Measurements from ENCODE around the gene ZMIZ2. TPM values are rescaled to one million over a fixed set of nuclear protein-coding genes. Genes with fewer than 3 reads are reported as not detected.

ZMIZ2 gene
- total and polyA plus RNA-seq, 2 experiments from 2014 or later = 15.5 to 46.1 TPM

DNA sequence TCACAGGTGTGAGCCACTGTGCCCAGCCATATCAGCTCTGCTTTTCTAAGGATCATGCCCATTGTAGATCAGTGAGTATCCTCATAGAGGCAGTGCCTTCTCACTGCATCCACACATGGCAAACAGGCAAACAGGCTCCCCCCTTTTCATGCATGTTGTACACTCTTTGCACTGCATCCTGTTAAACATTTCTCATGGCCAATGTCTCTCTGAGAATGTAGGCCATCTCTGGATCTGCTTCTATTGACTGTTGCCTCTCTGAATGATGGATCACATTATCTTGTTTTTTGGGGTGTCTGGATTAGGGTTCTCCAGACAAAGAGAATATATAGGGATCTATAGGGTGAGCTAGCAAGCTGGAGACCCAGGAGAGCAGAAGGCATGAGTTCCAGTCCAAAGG, 34.8 kb downstream of the ZMIZ2 start (continued):
- TF ChIP-seq, protein P1, sequence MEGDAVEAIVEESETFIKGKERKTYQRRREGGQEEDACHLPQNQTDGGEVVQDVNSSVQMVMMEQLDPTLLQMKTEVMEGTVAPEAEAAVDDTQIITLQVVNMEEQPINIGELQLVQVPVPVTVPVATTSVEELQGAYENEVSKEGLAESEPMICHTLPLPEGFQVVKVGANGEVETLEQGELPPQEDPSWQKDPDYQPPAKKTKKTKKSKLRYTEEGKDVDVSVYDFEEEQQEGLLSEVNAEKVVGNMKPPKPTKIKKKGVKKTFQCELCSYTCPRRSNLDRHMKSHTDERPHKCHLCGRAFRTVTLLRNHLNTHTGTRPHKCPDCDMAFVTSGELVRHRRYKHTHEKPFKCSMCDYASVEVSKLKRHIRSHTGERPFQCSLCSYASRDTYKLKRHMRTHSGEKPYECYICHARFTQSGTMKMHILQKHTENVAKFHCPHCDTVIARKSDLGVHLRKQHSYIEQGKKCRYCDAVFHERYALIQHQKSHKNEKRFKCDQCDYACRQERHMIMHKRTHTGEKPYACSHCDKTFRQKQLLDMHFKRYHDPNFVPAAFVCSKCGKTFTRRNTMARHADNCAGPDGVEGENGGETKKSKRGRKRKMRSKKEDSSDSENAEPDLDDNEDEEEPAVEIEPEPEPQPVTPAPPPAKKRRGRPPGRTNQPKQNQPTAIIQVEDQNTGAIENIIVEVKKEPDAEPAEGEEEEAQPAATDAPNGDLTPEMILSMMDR (conservative IDR thresholded peaks at IDR 0.05; ENCODE audit: low read depth in 2 of 2) = no peak
- no peak for TF ChIP-seq ZNF331 (CRISPR knock-in tag; IDR thresholded peaks at IDR 0.05; ENCODE audit: low read depth)

DNA sequence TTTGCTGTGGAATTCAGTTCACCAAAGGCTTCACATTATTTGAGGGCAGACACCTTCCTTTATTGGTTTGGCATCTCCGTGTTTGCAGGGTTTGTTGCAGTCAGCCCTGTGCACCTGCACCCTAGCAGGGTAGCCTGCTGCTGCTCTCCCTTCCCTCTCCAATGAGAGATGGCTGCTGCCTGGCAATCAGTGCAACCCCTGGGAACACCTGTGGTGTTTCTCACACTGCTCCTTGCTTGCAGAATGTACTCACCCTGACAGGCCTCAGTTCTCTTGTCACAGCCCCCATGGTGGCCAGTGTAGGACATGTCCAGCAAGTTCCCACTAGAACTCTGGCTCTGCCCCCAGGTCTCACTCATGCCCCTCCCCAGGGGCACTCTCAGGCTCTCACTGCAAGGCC, 35.7 kb downstream of the ZMIZ2 start:
- no peak overlapping the region for H3K4me2 ChIP-seq
- H3K4me3 ChIP-seq = no peak overlapping the region
- H3K4me1 ChIP-seq (ENCODE audit: insufficient read depth) = no peaks in the 10 kb centered on the region
- Mint-ChIP-seq H3K9me3 (peaks cover 22% of the 10 kb centered on the region), H3K27me3 (ENCODE audit: insufficient read depth, low read depth, poor library complexity) (no peaks in the 10 kb centered on the region), H3K27ac (no peak overlapping the region), H3K36me3 (ENCODE audit: low read depth) (no peaks in the 10 kb centered on the region; the same call in 2 of the 3 replicates), H3K4me3 (no peak overlapping the region), H3K4me1 (no peaks in the 10 kb centered on the region)
- ATAC-seq (no peak), DNase-seq (ENCODE audit: low spot score) (no peak)
- no peaks in the 10 kb centered on the region for H3K36me3 ChIP-seq (ENCODE audit: insufficient read depth)
- no peaks in the 10 kb centered on the region for H3K79me2 ChIP-seq (replicated peaks; ENCODE audit: insufficient read depth)
- H4K20me1 ChIP-seq (replicated peaks; ENCODE audit: insufficient read depth) = no peaks in the 10 kb centered on the region
- no peaks in the 10 kb centered on the region for H3K27me3 ChIP-seq (ENCODE audit: insufficient read depth)
- H3F3A ChIP-seq (replicated peaks; ENCODE audit: low read depth) = no peaks in the 10 kb centered on the region
- H2AFZ ChIP-seq = no peak overlapping the region
- H3K9me2 ChIP-seq (ENCODE audit: insufficient read depth) = no peaks in the 10 kb centered on the region
- no peak overlapping the region for H3K27ac ChIP-seq (ENCODE audit: low read depth)
- TF ChIP-seq STAT1 (IDR thresholded peaks at IDR 0.05; ENCODE audit: unreplicated experiment) (no peak), CREB1 (CRISPR knock-in tag; IDR thresholded peaks at IDR 0.05; ENCODE audit: low read depth) (no peak), EZH2phosphoT487 (IDR thresholded peaks at IDR 0.05; ENCODE audit: unreplicated experiment) (no peak), ZNF331 (CRISPR knock-in tag; IDR thresholded peaks at IDR 0.05; ENCODE audit: low read depth) (no peak), POLR2AphosphoS5 (IDR thresholded peaks at IDR 0.05; ENCODE audit: low read depth) (no peak), ZNF114 (CRISPR knock-in tag; IDR thresholded peaks at IDR 0.05) (no peak), NANOG (IDR thresholded peaks at IDR 0.05; ENCODE audit: borderline replicate concordance) (no peak), EZH2 (IDR thresholded peaks at IDR 0.05; ENCODE audit: low read depth, unreplicated experiment) (no peak), JUNB (IDR thresholded peaks at IDR 0.05; ENCODE audit: unreplicated experiment) (no peak)
- TF ChIP-seq, protein P2, sequence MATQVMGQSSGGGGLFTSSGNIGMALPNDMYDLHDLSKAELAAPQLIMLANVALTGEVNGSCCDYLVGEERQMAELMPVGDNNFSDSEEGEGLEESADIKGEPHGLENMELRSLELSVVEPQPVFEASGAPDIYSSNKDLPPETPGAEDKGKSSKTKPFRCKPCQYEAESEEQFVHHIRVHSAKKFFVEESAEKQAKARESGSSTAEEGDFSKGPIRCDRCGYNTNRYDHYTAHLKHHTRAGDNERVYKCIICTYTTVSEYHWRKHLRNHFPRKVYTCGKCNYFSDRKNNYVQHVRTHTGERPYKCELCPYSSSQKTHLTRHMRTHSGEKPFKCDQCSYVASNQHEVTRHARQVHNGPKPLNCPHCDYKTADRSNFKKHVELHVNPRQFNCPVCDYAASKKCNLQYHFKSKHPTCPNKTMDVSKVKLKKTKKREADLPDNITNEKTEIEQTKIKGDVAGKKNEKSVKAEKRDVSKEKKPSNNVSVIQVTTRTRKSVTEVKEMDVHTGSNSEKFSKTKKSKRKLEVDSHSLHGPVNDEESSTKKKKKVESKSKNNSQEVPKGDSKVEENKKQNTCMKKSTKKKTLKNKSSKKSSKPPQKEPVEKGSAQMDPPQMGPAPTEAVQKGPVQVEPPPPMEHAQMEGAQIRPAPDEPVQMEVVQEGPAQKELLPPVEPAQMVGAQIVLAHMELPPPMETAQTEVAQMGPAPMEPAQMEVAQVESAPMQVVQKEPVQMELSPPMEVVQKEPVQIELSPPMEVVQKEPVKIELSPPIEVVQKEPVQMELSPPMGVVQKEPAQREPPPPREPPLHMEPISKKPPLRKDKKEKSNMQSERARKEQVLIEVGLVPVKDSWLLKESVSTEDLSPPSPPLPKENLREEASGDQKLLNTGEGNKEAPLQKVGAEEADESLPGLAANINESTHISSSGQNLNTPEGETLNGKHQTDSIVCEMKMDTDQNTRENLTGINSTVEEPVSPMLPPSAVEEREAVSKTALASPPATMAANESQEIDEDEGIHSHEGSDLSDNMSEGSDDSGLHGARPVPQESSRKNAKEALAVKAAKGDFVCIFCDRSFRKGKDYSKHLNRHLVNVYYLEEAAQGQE (IDR thresholded peaks at IDR 0.05; ENCODE audit: unreplicated experiment) = no peak
- TF ChIP-seq, protein P3, sequence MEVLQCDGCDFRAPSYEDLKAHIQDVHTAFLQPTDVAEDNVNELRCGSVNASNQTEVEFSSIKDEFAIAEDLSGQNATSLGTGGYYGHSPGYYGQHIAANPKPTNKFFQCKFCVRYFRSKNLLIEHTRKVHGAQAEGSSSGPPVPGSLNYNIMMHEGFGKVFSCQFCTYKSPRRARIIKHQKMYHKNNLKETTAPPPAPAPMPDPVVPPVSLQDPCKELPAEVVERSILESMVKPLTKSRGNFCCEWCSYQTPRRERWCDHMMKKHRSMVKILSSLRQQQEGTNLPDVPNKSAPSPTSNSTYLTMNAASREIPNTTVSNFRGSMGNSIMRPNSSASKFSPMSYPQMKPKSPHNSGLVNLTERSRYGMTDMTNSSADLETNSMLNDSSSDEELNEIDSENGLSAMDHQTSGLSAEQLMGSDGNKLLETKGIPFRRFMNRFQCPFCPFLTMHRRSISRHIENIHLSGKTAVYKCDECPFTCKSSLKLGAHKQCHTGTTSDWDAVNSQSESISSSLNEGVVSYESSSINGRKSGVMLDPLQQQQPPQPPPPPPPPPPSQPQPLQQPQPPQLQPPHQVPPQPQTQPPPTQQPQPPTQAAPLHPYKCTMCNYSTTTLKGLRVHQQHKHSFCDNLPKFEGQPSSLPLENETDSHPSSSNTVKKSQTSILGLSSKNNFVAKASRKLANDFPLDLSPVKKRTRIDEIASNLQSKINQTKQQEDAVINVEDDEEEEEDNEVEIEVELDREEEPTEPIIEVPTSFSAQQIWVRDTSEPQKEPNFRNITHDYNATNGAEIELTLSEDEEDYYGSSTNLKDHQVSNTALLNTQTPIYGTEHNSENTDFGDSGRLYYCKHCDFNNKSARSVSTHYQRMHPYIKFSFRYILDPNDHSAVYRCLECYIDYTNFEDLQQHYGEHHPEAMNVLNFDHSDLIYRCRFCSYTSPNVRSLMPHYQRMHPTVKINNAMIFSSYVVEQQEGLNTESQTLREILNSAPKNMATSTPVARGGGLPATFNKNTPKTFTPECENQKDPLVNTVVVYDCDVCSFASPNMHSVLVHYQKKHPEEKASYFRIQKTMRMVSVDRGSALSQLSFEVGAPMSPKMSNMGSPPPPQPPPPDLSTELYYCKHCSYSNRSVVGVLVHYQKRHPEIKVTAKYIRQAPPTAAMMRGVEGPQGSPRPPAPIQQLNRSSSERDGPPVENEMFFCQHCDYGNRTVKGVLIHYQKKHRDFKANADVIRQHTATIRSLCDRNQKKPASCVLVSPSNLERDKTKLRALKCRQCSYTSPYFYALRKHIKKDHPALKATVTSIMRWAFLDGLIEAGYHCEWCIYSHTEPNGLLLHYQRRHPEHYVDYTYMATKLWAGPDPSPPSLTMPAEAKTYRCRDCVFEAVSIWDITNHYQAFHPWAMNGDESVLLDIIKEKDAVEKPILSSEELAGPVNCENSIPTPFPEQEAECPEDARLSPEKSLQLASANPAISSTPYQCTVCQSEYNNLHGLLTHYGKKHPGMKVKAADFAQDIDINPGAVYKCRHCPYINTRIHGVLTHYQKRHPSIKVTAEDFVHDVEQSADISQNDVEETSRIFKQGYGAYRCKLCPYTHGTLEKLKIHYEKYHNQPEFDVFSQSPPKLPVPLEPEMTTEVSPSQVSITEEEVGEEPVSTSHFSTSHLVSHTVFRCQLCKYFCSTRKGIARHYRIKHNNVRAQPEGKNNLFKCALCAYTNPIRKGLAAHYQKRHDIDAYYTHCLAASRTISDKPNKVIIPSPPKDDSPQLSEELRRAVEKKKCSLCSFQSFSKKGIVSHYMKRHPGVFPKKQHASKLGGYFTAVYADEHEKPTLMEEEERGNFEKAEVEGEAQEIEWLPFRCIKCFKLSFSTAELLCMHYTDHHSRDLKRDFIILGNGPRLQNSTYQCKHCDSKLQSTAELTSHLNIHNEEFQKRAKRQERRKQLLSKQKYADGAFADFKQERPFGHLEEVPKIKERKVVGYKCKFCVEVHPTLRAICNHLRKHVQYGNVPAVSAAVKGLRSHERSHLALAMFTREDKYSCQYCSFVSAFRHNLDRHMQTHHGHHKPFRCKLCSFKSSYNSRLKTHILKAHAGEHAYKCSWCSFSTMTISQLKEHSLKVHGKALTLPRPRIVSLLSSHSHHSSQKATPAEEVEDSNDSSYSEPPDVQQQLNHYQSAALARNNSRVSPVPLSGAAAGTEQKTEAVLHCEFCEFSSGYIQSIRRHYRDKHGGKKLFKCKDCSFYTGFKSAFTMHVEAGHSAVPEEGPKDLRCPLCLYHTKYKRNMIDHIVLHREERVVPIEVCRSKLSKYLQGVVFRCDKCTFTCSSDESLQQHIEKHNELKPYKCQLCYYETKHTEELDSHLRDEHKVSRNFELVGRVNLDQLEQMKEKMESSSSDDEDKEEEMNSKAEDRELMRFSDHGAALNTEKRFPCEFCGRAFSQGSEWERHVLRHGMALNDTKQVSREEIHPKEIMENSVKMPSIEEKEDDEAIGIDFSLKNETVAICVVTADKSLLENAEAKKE (CRISPR knock-in tag; IDR thresholded peaks at IDR 0.05) = no peak
- TF ChIP-seq, protein P4, sequence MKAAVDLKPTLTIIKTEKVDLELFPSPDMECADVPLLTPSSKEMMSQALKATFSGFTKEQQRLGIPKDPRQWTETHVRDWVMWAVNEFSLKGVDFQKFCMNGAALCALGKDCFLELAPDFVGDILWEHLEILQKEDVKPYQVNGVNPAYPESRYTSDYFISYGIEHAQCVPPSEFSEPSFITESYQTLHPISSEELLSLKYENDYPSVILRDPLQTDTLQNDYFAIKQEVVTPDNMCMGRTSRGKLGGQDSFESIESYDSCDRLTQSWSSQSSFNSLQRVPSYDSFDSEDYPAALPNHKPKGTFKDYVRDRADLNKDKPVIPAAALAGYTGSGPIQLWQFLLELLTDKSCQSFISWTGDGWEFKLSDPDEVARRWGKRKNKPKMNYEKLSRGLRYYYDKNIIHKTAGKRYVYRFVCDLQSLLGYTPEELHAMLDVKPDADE (IDR thresholded peaks at IDR 0.05) = no peak

Data from GM23338 (cell line).